HG03442 (cell line): ENCODE measurements around the gene ARHGAP10.
"Not testable (repeated sequence)": the region's sequence is repeated elsewhere in the genome, so short reads cannot be mapped to it uniquely, and the experiment has no call there.

Experiments
- ATAC-seq: cut with Tn5 transposase; IDR thresholded peaks from one replicate; pipeline ENCODE4 v1.9.1; 2021; ENCODE audit warnings: mild to moderate bottlenecking, moderate library complexity; ENCODE audit not compliant: unreplicated experiment

The ARHGAP10 gene

GRCh38 chr4:148077581-148077980, 345.7 kb downstream of the ARHGAP10 start:
- no peak for ATAC-seq

GRCh38 chr4:148078061-148078460, 346.2 kb downstream of the ARHGAP10 start:
- no peak for ATAC-seq

GRCh38 chr4:148079961-148080360, 348.1 kb downstream of the ARHGAP10 start:
- no peak for ATAC-seq

DNA sequence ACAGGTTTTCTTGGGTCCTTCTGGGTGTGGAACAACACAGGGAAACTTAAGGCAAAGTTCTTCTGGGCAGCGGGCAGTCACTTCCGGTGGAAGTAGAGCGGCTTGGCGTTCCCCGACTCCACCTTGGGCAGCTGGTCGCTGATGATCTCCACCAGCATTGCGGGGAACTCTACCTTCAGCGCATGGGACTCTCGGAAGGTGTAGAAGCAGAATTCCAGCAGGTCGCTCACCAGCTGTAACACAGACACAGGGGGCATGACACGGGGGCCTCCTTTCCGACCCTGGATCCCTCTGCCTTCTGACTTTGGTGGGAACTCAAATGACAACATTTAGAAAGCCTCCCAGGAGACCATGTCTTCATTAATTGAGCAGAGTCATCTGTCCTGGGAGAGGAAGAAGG, 349.4 kb downstream of the ARHGAP10 start:
- ATAC-seq = no peak

DNA sequence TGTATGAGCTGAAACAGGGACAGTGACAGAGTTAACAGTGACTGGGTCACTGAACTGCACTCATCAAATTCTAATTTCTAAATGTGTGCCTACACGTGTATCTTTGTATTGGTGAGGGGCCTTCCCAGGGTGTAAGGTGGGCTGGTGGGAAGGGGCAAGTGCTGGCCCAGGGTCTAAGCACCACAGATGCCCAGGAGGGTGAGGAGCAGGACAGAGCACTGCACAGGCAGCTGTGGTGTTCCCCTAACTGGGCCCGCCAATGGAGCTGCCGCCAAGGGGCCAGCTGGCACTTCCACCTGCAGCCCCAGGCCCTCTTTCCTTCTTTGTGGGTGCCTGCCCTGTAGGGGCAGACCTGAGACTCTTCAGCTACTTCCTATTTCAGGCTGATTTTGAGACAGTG, 349.9 kb downstream of the ARHGAP10 start:
- ATAC-seq = no peak

DNA sequence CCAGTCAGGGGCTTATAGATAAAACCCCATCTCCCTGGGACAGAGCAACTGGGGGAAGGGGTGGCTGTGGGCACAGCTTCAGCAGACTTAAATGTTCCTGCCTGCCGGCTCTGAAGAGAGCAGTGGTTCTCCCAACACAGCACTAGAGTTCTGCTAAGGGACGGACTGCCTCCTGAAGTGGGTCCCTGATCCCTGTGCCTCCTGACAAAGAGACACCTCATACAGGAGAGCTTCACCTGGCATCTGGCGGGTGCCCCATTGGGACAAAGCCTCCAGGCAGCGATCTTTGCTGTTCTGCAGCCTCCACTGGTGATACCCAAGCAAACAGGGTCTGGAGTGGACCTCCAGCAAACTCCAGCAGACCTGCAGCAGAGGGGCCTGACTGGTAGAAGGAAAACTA, 351.2 kb downstream of the ARHGAP10 start:
- not testable (repeated sequence) for ATAC-seq

- no peak for ATAC-seq
These were observed 357.7 kb downstream of the ARHGAP10 start for GRCh38 chr4:148089624-148090023.

GRCh38 chr4:148090029-148090428, 358.1 kb downstream of the ARHGAP10 start:
- ATAC-seq = no peak

GRCh38 chr4:148090503-148091476, 358.9 kb downstream of the ARHGAP10 start:
- no peak for ATAC-seq

GRCh38 chr4:148091896-148092295, 360.0 kb downstream of the ARHGAP10 start:
- ATAC-seq = no peak

- ATAC-seq = no peak
These were observed 360.6 kb downstream of the ARHGAP10 start for GRCh38 chr4:148092316-148093014.

DNA sequence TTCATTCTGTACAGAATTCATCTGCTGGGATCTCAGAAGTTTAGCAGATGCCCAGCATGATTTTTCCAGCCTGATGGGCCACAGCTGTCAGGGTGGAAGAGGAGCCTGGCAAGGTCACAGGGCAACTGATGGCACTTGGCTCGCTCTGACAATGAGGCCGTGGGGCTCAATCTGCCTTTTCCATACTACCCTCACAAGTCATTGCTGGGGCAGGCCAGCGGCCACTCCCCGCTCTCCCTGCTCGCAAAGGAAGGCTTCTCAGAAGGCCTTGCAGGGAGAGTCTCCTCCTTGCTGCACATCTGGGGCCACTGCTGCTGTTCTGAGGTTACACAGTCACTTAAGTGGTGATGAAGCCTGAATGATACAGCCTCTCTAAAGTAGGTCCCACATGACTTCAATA, 361.2 kb downstream of the ARHGAP10 start:
- ATAC-seq = no peak

GRCh38 chr4:148094149-148094548, 362.3 kb downstream of the ARHGAP10 start:
- ATAC-seq = no peak

DNA sequence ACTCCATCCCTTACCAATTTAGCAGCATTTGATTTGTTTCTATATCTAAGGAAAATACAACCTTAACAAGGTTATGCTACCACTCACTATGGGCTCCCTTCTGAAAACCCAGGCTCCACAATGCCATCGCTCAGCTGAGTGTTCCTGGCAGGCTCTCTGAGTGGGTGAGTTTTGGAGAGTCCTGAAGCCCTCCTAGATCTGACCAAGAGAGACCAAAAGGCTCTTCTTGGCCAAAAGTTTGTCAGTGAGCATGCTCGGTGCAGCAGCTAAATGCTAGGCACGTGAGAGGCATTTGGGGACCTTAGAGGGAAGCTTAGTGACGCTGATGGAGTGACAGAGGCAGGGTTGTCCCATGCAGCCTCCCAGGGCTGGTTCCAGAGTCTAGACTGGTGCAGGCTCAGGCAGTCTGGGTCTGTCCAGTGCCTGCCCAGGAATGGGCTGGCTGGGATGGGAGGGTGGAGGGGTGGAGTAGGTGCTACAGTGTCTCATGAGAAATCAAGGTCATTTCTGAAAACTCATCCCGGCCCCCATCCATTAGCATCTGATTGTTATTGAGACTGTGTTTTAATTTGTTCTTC, 363.5 kb downstream of the ARHGAP10 start:
- ATAC-seq = no peak

DNA sequence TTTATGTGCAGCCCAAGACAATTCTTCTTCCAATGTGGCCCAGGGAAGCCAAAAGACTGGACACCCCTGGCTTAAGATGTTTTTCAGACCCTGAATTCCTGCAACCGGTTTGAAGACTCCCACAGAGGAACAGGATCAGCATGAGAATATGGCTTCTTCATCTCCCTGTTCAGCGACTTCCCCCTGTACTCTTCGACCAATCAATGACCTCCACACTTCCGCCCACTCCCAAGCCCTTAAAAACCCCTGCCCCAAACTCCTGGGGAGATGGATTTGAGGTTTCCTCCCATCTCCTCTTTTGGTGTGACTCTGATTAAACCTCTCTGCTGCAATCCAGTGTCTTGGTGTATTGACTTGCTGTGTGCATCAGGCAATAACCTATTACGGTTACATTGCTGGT, 365.9 kb downstream of the ARHGAP10 start:
- no peak for ATAC-seq

DNA sequence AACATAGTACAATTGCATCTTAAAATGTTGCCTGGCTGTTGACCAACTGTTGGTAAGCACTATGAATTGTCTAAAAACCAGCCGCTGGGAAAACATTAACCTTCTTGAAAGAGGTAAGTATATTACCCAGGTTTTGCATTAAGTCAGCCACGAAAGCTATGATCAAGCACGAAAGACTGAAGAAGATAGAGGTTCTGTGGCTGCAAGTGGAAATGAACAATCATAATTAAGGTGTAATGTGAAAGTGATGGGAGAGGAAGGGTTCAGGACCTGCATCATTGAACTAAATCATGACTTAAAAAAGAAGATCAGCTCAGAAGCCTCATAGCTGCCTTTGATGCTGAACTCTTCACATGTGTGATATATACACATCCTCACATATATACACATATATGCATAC, 369.3 kb downstream of the ARHGAP10 start:
- no peak for ATAC-seq

GRCh38 chr4:148101790-148102189, 369.9 kb downstream of the ARHGAP10 start:
- ATAC-seq = no peak

DNA sequence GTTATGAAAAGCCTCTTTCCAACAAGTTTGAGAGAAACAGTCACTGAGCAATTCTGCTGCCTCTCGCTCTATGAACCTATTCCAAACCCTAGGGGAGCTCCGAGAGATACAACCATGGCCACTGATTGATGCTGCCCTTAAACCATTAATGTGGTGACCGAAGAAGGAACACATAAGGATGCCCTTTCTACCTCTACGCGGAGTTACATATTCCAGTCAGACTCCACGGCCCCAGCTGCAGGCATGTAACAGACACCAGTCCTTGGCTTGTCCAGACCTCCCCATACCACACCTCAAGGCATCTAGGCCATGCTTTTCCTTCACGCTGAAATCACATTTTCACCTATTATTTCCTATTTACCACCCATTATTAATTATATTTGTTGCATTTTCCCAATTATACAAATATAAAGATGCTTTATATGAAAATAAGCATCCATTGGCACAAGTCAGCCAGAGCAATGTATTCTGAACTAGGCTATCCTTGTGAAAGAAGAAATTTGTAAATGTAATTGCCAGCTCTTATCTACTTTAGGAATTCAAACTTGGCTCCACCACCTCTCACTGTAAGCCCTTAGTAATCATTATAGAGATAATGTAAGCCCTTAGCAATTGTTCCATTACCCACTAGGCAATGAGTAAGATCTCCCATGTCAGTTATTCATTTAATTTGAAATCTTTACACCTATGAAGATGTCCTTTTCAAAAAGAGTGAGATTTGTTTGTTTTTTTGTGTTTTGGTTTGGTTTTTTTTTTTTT, 371.9 kb downstream of the ARHGAP10 start:
- ATAC-seq = no peak

- ATAC-seq = no peak
These were observed 376.9 kb downstream of the ARHGAP10 start for GRCh38 chr4:148108766-148109165.

DNA sequence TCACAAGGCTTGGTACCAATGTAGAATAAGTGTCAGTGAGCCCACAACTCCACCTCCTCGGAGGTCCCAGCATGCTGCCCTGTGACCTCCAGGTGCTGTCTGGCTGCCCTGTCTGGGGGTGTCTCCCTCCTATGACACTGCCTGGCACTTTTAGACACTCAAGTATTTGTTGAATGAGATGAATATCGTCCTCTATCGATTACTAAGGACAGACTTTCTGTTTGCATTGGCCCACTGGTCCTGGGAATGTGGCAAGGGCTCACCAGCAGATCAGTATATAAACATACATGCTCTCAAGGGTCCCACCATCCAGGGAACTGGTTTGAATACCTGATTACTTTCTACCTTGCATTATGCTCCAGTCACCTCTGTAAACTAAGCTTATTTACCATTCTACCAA, 377.3 kb downstream of the ARHGAP10 start:
- no peak for ATAC-seq

- ATAC-seq = no peak
These were observed 378.3 kb downstream of the ARHGAP10 start for GRCh38 chr4:148110169-148110568.
